Coronary artery (tissue), 2 donors: ENCODE results near the gene CACNA1C.

Experiments
- DNase-seq: peaks from one replicate; pipeline ENCODE4 v3.0.0-alpha.2; 2017; ENCODE audit warnings: low spot score
- H3K27ac ChIP-seq, 2 donors: fragments of 200-600 bp; sonication (generic); one replicate each; pipeline ENCODE4 v1.5.1; 2016 to 2019
- H3K4me3 ChIP-seq: fragments of 200-600 bp; sonication (generic); 2 replicates; pipeline ENCODE4 v1.5.1; 2016; ENCODE audit warnings: mild to moderate bottlenecking, moderate library complexity
- CTCF ChIP-seq: fragments of 200-600 bp; sonication (generic); IDR thresholded peaks from one replicate; pipeline ENCODE4 v1.5.1; 2019; ENCODE audit warnings: antibody characterized with exemption

Gene CACNA1C

GRCh38 chr12:2289525-2289924, 236.7 kb downstream of the CACNA1C start:
- no peak for TF ChIP-seq CTCF
- DNase-seq: peak; percentile 9
- peak overlapping the region; percentile 38 to 51 for H3K27ac ChIP-seq
- no peak overlapping the region for H3K4me3 ChIP-seq

GRCh38 chr12:2290091-2290490, 237.3 kb downstream of the CACNA1C start:
- TF ChIP-seq CTCF: no peak
- peak; percentile 57 for DNase-seq
- peak overlapping the region; percentile 35 to 42 for H3K27ac ChIP-seq
- H3K4me3 ChIP-seq: no peak overlapping the region

GRCh38 chr12:2290516-2291065, 237.8 kb downstream of the CACNA1C start:
- H3K27ac ChIP-seq: peak overlapping the region; percentile 35 to 42
- DNase-seq: peak; percentile 68
- TF ChIP-seq CTCF: no peak
- H3K4me3 ChIP-seq: no peak overlapping the region

GRCh38 chr12:2291182-2291832, 238.5 kb downstream of the CACNA1C start:
- DNase-seq: no peak
- H3K4me3 ChIP-seq: no peak overlapping the region
- H3K27ac ChIP-seq: peak overlapping the region; percentile 35 to 42
- peak; percentile 19 for TF ChIP-seq CTCF

- Histone ChIP-seq H3K4me3 (no peak overlapping the region), H3K27ac (peak overlapping the region; percentile 35 to 41)
- no peak for DNase-seq
- no peak for TF ChIP-seq CTCF
These were observed 239.2 kb downstream of the CACNA1C start for GRCh38 chr12:2291947-2292346.

- Histone ChIP-seq H3K27ac (peak overlapping the region; percentile 7 to 41), H3K4me3 (no peak overlapping the region)
- no peak for TF ChIP-seq CTCF
- DNase-seq: no peak
These were observed 239.8 kb downstream of the CACNA1C start for GRCh38 chr12:2292560-2292959.
